Endothelial cell of umbilical vein (primary cell): ENCODE measurements around the gene UBE2B. TPM values are rescaled to one million over a fixed set of nuclear protein-coding genes. Genes with fewer than 3 reads are reported as not detected.

Experiments
- BruUV-seq: library from RNA; stranded (reverse); fragments of 400-500 nt; replicated peaks from 2 replicates; lab custom pipeline; 2021; lab: Mats Ljungman, UMichigan
- CTCF ChIA-PET: fragments of 300-600, 350-600 bp; sonication (Branson Sonifier 250); formaldehyde crosslinking; loops from one replicate; lab custom pipeline; 2021; ENCODE audit warnings: antibody characterized with exemption, inconsistent platforms; lab: Charles Lee
- POLR2A ChIA-PET: fragments of 300-600, 350-600 bp; sonication (Branson Sonifier 250); formaldehyde crosslinking; loops from one replicate; lab custom pipeline; 2021; ENCODE audit warnings: antibody characterized with exemption, inconsistent platforms; lab: Charles Lee
- DNase-seq: peaks from one replicate; pipeline ENCODE4 v3.0.0-alpha.2; 2011; ENCODE audit warnings: low read depth, low spot score
- FAIRE-seq: peaks from 2 replicates; lab custom pipeline; 2011; peaks lifted over from hg19 to GRCh38; lab: Jason Lieb, UNC
- H2AFZ ChIP-seq: 2 replicates; pipeline ENCODE4 v1.6.0; 2012; ENCODE audit warnings: low read depth, low read length, control low read depth, inconsistent platforms
- H3K27ac ChIP-seq: 2 replicates; pipeline ENCODE4 v1.5.1; 2011; ENCODE audit warnings: low read depth, mild to moderate bottlenecking, control low read depth, low read length, moderate library complexity; ENCODE audit not compliant: insufficient read depth
- H3K27me3 ChIP-seq, 2 experiments: 2 replicates each; pipeline versions ENCODE4 v1.6.0 to v1.6.1; 2011; ENCODE audit warnings: low read length in 2 of 2, mixed read lengths in 1 of 2; ENCODE audit not compliant: control insufficient read depth in 2 of 2, insufficient read depth in 2 of 2
- H3K36me3 ChIP-seq, 2 experiments: 2 replicates in 1 of 2; 3 replicates in 1 of 2; pipeline ENCODE4 v1.5.1; 2011; ENCODE audit warnings: low read length in 2 of 2, mild to moderate bottlenecking in 1 of 2, moderate library complexity in 1 of 2; ENCODE audit not compliant: control insufficient read depth in 2 of 2, insufficient read depth in 2 of 2; ENCODE audit errors: extremely low read depth in 1 of 2
- H3K4me1 ChIP-seq: 3 replicates; pipeline ENCODE4 v1.5.1; 2011; ENCODE audit warnings: mild to moderate bottlenecking, low read length; ENCODE audit not compliant: control insufficient read depth, insufficient read depth; ENCODE audit errors: extremely low read depth
- H3K4me2 ChIP-seq: 2 replicates; pipeline ENCODE4 v1.6.1; 2011; ENCODE audit warnings: low read length, control low read depth, mixed read lengths; ENCODE audit not compliant: insufficient read depth
- H3K4me3 ChIP-seq, 3 experiments: fragments of 200-600 bp in 1 of 3; sonication (generic), shearing (Covaris generic) in 1 of 3; replicated peaks in 1 of 3; 2 replicates each; pipeline ENCODE4 v1.5.1; 2011 to 2016; ENCODE audit warnings: control low read depth in 3 of 3, low read length in 3 of 3, mild to moderate bottlenecking in 2 of 3, inconsistent platforms in 1 of 3, low read depth in 1 of 3, moderate library complexity in 1 of 3; ENCODE audit not compliant: insufficient read depth in 1 of 3
- H3K79me2 ChIP-seq: 2 replicates; pipeline ENCODE4 v1.6.0; 2012; ENCODE audit warnings: low read length, inconsistent platforms; ENCODE audit not compliant: control insufficient read depth, insufficient read depth
- H3K9ac ChIP-seq: replicated peaks from 2 replicates; pipeline ENCODE3; 2011; ENCODE audit warnings: low read length, control low read depth; ENCODE audit not compliant: insufficient read depth; ENCODE audit errors: extremely low read depth
- H3K9me1 ChIP-seq: replicated peaks from 3 replicates; pipeline ENCODE4 v1.6.0; 2011; ENCODE audit warnings: mild to moderate bottlenecking, low read length; ENCODE audit not compliant: control insufficient read depth, insufficient read depth; ENCODE audit errors: extremely low read depth
- H3K9me3 ChIP-seq: replicated peaks from 2 replicates; pipeline ENCODE4 v1.5.1; 2012; ENCODE audit warnings: low read length, inconsistent platforms; ENCODE audit not compliant: control insufficient read depth, insufficient read depth
- H4K20me1 ChIP-seq: replicated peaks from 2 replicates; pipeline ENCODE3; 2011; ENCODE audit warnings: mild to moderate bottlenecking, low read length; ENCODE audit not compliant: control insufficient read depth, insufficient read depth; ENCODE audit errors: extremely low read depth
- EZH2 ChIP-seq: IDR thresholded peaks from 2 replicates; pipeline ENCODE4 v1.6.1; 2012; ENCODE audit warnings: borderline replicate concordance, low read depth, mild to moderate bottlenecking, moderate library complexity, low read length, inconsistent platforms; ENCODE audit not compliant: severe bottlenecking
- FOS ChIP-seq: IDR thresholded peaks from 2 replicates; pipeline ENCODE4 v1.6.1; 2011; ENCODE audit warnings: mild to moderate bottlenecking, low read length, moderate library complexity, borderline replicate concordance; ENCODE audit not compliant: insufficient read depth
- GATA2 ChIP-seq: IDR thresholded peaks from 2 replicates; pipeline ENCODE4 v1.7.0; 2011; ENCODE audit warnings: low read depth, mild to moderate bottlenecking, moderate library complexity, mixed read lengths, low read length; ENCODE audit not compliant: insufficient read length, insufficient read depth
- JUN ChIP-seq: IDR thresholded peaks from 2 replicates; pipeline ENCODE4 v1.6.1; 2011; ENCODE audit warnings: borderline replicate concordance, low read depth; ENCODE audit not compliant: insufficient read length, insufficient read depth
- MYC ChIP-seq: IDR thresholded peaks from one replicate; pipeline ENCODE4 v1.6.1; 2011; ENCODE audit warnings: mild to moderate bottlenecking, low read depth, low read length
- POLR2A ChIP-seq: IDR thresholded peaks from 2 replicates; pipeline ENCODE4 v1.6.1; 2012; ENCODE audit warnings: low read depth, mild to moderate bottlenecking, control low read depth, low read length
- POLR2AphosphoS5 ChIP-seq: IDR thresholded peaks from 2 replicates; pipeline ENCODE4 v1.6.1; 2012; ENCODE audit warnings: low read depth, mild to moderate bottlenecking, control low read depth, low read length, moderate library complexity; ENCODE audit not compliant: insufficient read depth
- dilution Hi-C: fragments of 300-500 bp; cut with MboI; formaldehyde crosslinking; loops from one replicate; pipeline ENCODE4 v1.15.0; 2019; ENCODE audit warnings: low sequenced_read_pairs; ENCODE audit not compliant: extremely low pct_ligation_motif_present
- intact Hi-C: fragments of 100-400 bp; cut with micrococcal nuclease; formaldehyde crosslinking; loops from one replicate; pipeline ENCODE4 v1.10.0; 2022
- polyA plus RNA-seq, 4 experiments: library from polyadenylated mRNA; depleted of rRNA in 3 of 4; stranded (reverse) in 3 of 4; unstranded in 1 of 4; fragments of >200 nt; gene quantifications; 2 replicates each; pipeline versions ENCODE4 v1.2.1 to v1.2.3, GENCODE V29; 2011 to 2012; ENCODE audit warnings: missing spikeins in 1 of 4
- total RNA-seq: library from RNA; stranded (reverse); gene quantifications from 2 replicates; pipeline ENCODE4 v1.2.3, GENCODE V29; 2021
- TF ChIP-seq, protein P1 (sequence below): IDR thresholded peaks from 2 replicates; pipeline ENCODE4 v1.6.1; 2011; ENCODE audit not compliant: insufficient read depth, insufficient read length
- TF ChIP-seq, protein P2 (sequence below), 2 donors: IDR thresholded peaks; 1 replicate in 1 of 2; 2 replicates in 1 of 2; pipeline ENCODE4 v1.5.1; 2011; ENCODE audit warnings: low read length in 2 of 2, mild to moderate bottlenecking in 2 of 2, moderate library complexity in 2 of 2, control low read depth in 1 of 2, inconsistent platforms in 1 of 2, low read depth in 1 of 2; ENCODE audit not compliant: insufficient read depth in 1 of 2; ENCODE audit errors: extremely low read depth in 1 of 2

Gene UBE2B
- total and polyA plus RNA-seq, 2 donors (not counting 3 experiments of a cell fraction or from before 2014, with no cell fraction given) = 37.8 to 110 TPM

DNA sequence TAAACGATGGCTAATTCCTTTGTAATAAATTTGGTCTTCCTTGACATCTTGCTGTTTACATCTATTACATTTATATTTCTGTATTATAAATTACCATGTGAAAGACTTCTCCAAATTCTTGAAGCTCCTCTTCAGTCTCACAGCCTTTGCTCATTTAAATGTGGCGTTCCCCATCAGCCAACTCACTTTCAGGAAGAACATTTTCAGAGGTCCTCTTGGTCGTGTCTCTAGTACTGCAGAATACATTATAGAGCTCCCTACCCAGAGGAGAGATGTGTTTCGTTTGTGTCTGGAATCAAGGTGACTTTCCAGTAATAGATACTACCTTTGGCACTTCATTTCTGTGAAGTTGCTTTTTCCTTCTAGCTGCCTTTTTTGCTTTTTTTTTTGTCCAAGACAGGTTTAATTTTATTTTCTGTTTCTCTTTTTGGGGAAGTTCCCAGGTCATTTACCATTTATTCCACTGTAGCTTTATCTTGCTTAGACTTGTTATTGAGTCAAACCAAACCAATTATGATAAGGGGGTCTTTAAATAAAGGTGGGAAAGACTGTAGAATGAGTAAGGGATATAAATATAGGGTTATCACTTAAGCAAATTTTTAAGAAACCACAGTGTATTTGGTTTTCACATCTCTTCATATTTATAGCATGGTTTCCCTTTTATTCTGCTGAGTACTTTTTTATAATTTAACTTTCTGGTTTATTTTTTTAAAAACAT, 12.8 kb downstream of the UBE2B start:
- FAIRE-seq (no peak), DNase-seq (no peak)
- no peak overlapping the region for H3K27ac ChIP-seq
- peaks cover 19 to 30% of the 10 kb centered on the region in 2 experiments for H3K36me3 ChIP-seq
- intact Hi-C loops (no loop called here), dilution Hi-C loops (no loop called here)
- H3K9me1 ChIP-seq = no peaks in the 10 kb centered on the region
- no peaks in the 10 kb centered on the region for H3K27me3 ChIP-seq
- H3K4me1 ChIP-seq = no peaks in the 10 kb centered on the region
- no peak overlapping the region for H3K4me2 ChIP-seq
- H4K20me1 ChIP-seq = no peaks in the 10 kb centered on the region
- no peaks in the 10 kb centered on the region for H3K9me3 ChIP-seq
- no peak overlapping the region for H2AFZ ChIP-seq
- TF ChIP-seq FOS (no peak), JUN (no peak), POLR2AphosphoS5 (no peak), GATA2 (no peak), MYC (no peak), EZH2 (no peak), POLR2A (no peak)
- TF ChIP-seq, protein P1, sequence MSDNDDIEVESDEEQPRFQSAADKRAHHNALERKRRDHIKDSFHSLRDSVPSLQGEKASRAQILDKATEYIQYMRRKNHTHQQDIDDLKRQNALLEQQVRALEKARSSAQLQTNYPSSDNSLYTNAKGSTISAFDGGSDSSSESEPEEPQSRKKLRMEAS = no peak
- TF ChIP-seq, protein P2, sequence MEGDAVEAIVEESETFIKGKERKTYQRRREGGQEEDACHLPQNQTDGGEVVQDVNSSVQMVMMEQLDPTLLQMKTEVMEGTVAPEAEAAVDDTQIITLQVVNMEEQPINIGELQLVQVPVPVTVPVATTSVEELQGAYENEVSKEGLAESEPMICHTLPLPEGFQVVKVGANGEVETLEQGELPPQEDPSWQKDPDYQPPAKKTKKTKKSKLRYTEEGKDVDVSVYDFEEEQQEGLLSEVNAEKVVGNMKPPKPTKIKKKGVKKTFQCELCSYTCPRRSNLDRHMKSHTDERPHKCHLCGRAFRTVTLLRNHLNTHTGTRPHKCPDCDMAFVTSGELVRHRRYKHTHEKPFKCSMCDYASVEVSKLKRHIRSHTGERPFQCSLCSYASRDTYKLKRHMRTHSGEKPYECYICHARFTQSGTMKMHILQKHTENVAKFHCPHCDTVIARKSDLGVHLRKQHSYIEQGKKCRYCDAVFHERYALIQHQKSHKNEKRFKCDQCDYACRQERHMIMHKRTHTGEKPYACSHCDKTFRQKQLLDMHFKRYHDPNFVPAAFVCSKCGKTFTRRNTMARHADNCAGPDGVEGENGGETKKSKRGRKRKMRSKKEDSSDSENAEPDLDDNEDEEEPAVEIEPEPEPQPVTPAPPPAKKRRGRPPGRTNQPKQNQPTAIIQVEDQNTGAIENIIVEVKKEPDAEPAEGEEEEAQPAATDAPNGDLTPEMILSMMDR (IDR thresholded peaks at IDR 0.05; ENCODE audit: extremely low read depth in 1 of 2, insufficient read depth in 1 of 2, low read depth in 1 of 2, low read length in 2 of 2) = no peak
- CTCF ChIA-PET = interaction anchor here (0.8 to 3.1 kb wide), 3 partner anchors 80 to 203 kb away, joined by 3 to 15 read pairs (median 3); no protein-coding TSS in a partner anchor
- H3K9ac ChIP-seq = no peak overlapping the region
- H3K4me3 ChIP-seq = no peak overlapping the region
- POLR2A ChIA-PET = no interaction called here
- no TSS peak for BruUV-seq
- peaks cover under 1% of the 10 kb centered on the region for H3K79me2 ChIP-seq
